Right lobe of liver (tissue), 6 donors: ENCODE data around the gene SEBOX. TPM values are rescaled to one million over a fixed set of nuclear protein-coding genes. Genes with fewer than 3 reads are reported as not detected.
A peak's percentile ranks its signal among the peaks of the same experiment; 100 is the strongest.

ENCODE experiments used
- ATAC-seq, 4 donors: fragments of 200-7000 bp; cut with Tn5 transposase; one replicate each; pipeline ENCODE4 v1.9.1; 2020; ENCODE audit warnings: mild to moderate bottlenecking in 4 of 4, moderate library complexity in 4 of 4
- DNase-seq, 3 donors: peaks; one replicate each; pipeline ENCODE4 v3.0.0-alpha.2; 2020
- H3K27ac ChIP-seq, 3 donors: fragments of 200-600 bp; one replicate each; pipeline ENCODE4 v1.8.0; 2022
- H3K27me3 ChIP-seq, 2 donors: fragments of 200-600 bp; one replicate each; pipeline ENCODE4 v1.8.0; 2022
- H3K36me3 ChIP-seq, 4 donors: fragments of 200-600 bp; sonication (generic) in 1 of 4; one replicate each; pipeline versions ENCODE4 v1.5.1 to v1.8.0; 2017 to 2022; ENCODE audit warnings: control low read depth in 1 of 4
- H3K4me1 ChIP-seq, 4 donors: fragments of 200-600 bp; sonication (generic) in 1 of 4; one replicate each; pipeline versions ENCODE4 v1.5.1 to v1.8.0; 2017 to 2022; ENCODE audit warnings: control low read depth in 1 of 4
- H3K4me3 ChIP-seq, 3 donors: fragments of 200-600 bp; one replicate each; pipeline ENCODE4 v1.8.0; 2022
- H3K9me3 ChIP-seq, 4 donors: fragments of 200-600 bp; sonication (generic) in 1 of 4; one replicate each; pipeline versions ENCODE4 v1.5.1 to v1.8.0; 2017 to 2022; ENCODE audit warnings: control low read depth in 1 of 4
- POLR2A ChIP-seq: fragments of 450-650 bp; IDR thresholded peaks from one replicate; pipeline ENCODE4 v1.6.1; 2017; ENCODE audit warnings: antibody characterized with exemption, mild to moderate bottlenecking
- WGBS: methylation state at CpG from one replicate; pipeline ENCODE4 v1.1.6; 2018; ENCODE audit warnings: low coverage, low lambda C conversion rate; ENCODE audit not compliant: insufficient coverage; ENCODE audit errors: missing lambda C conversion rate; 5-methylcytosine and 5-hydroxymethylcytosine counted together
- intact Hi-C, 2 donors: fragments of 100-400 bp; cut with DNase I; formaldehyde crosslinking; loops; one replicate each; pipeline versions ENCODE4 v1.11.2 to v1.14.1; 2022
- total RNA-seq, 6 experiments: library from RNA; depleted of rRNA in 2 of 6; stranded (reverse); fragments of >200 nt in 2 of 6; fragmentation: NEBNext Ultra II Directional in 3 of 6; extraction: Animal tissue kit (Norgen Biotek cat#: 25700) in 3 of 6; gene quantifications; one replicate each; pipeline versions ENCODE4 v1.1.0 to v1.2.4, GENCODE V29; 2016 to 2023
- TF ChIP-seq, protein P1 (sequence below), 4 donors: fragments of 200-600 bp in 3 of 4; fragments of 450-650 bp in 1 of 4; IDR thresholded peaks; one replicate each; pipeline versions ENCODE4 v1.5.1 to v1.8.0; 2016 to 2022; ENCODE audit warnings: antibody characterized with exemption in 4 of 4, mild to moderate bottlenecking in 2 of 4
- donor health status: DM: no; HTN: yes; CAD: no.
- donor health status: DM: no; HTN: no; CAD: no.
- donor health status: DM: no; HTN: no; CAD: no.
- donor health status: DM: no; HTN: yes; CAD: no.
- donor health status: DM: no; HTN: yes; CAD: no.

Gene SEBOX
- total RNA-seq, 6 experiments from 2014 or later, result not detected

DNA sequence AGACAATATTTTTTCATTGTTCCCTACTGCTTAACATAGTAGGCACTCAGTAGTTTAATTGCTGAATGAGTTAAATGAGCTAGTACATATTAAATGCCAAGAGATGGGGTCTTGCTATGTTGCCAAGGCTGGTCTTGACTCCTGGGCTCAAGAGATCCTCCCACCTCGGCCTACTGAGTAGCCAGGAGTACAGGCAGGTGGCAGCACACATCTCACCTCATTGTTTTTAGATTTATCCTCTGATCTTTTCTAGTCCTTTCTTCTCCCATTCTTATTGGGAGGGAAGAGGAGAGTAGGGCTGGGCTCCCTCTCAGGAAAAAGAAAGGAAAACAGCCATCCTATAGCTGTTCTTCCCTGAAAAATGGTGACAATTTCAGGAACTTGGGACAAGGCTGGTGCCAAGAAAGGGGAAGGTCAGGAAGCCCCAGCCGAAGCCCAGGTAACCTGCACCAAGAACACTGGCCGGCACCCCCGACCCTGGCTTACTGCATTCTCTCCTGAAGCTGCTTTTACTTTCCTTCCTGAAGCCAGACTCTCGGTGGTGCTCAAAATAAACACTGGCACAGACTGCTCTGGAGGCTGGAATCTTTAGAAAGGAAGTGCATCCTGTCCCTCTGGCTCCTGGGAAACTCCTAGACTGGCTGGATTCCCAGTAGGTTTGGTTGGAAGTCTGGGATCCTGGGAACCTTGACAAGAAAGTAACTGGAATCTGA, 26.8 kb downstream of the SEBOX start:
- intact Hi-C loops, result no loop called here
- DNase-seq (no peak), ATAC-seq (peak in 1 of 4 donors; percentile 2)
- no peaks in the 10 kb centered on the region for H3K9me3 ChIP-seq
- no peaks in the 10 kb centered on the region for H3K27me3 ChIP-seq
- peaks cover 0 to 32% (median 12%) of the 10 kb centered on the region in 4 donors for H3K4me1 ChIP-seq
- 55% methylated on average over 5 of the region's 5 CpGs for WGBS
- H3K4me3 ChIP-seq, result no peak overlapping the region
- peak; percentile 23 for TF ChIP-seq POLR2A
- TF ChIP-seq, protein P1, sequence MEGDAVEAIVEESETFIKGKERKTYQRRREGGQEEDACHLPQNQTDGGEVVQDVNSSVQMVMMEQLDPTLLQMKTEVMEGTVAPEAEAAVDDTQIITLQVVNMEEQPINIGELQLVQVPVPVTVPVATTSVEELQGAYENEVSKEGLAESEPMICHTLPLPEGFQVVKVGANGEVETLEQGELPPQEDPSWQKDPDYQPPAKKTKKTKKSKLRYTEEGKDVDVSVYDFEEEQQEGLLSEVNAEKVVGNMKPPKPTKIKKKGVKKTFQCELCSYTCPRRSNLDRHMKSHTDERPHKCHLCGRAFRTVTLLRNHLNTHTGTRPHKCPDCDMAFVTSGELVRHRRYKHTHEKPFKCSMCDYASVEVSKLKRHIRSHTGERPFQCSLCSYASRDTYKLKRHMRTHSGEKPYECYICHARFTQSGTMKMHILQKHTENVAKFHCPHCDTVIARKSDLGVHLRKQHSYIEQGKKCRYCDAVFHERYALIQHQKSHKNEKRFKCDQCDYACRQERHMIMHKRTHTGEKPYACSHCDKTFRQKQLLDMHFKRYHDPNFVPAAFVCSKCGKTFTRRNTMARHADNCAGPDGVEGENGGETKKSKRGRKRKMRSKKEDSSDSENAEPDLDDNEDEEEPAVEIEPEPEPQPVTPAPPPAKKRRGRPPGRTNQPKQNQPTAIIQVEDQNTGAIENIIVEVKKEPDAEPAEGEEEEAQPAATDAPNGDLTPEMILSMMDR (IDR thresholded peaks at IDR 0.05), result peak in 1 of 4 donors; percentile 6
- peak overlapping the region; percentile 13 to 28 (median 25) for H3K27ac ChIP-seq
- H3K36me3 ChIP-seq, result peaks cover 0 to 36% (median 16%) of the 10 kb centered on the region in 4 donors

DNA sequence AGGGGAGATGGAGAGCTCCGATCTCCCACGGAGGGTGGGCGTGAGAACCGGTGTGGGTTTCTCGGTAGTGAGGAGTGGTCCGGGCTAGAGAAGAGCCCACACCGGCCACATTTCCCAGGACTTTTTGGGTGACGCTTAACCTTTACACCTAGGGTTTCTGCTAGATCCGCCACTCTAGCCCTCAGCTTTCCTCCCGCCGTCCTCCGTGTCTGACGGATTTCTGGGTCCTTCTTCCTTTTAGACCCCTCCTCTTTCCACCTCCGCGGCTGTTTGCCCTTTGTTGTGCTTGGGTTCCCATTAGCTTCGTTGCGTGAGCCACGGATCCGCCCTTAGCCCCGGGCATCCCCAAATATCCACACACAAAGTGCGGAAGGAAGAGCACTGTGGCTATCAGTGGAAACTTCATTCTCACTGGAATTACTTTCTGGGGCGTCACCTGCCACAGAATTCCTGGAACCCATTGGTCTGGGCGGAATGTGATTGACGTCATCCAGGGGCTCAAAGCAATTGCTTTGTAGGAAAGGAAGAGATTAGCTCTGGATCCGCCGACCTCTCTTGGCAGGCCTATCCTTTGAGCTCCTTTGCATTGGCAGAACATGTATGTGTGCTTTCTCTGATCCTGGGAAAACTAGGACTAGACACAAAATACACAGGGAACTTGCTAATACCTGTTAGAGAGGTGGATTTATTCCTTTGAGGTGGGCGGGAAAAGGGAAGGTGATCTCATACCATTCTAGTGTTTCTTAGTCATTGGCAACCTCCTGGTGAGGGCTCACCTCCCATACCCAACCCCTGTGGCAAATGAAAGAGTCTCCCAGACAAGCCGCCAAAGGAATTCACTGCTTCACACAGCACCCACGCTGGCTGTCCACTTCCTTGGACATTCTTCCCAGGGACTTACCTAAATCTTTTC, 28.8 kb downstream of the SEBOX start:
- WGBS, result 4% methylated on average over 26 of the region's 29 CpGs
- Histone ChIP-seq H3K27me3 (no peaks in the 10 kb centered on the region), H3K9me3 (no peaks in the 10 kb centered on the region), H3K4me3 (peak overlapping the region; percentile 94 to 96 (median 95)), H3K27ac (peak overlapping the region; percentile 95 to 99 (median 95)), H3K36me3 (peaks cover 0 to 22% (median 9%) of the 10 kb centered on the region in 4 donors), H3K4me1 (peaks cover 0 to 34% (median 11%) of the 10 kb centered on the region in 4 donors)
- intact Hi-C loops, result no loop called here
- DNase-seq, result peak; percentile 77 to 82 (median 78)
- TF ChIP-seq, protein P1 (IDR thresholded peaks at IDR 0.05), result no peak
- TF ChIP-seq POLR2A, result peak; percentile 48
- peak; percentile 32 to 50 (median 44) for ATAC-seq

DNA sequence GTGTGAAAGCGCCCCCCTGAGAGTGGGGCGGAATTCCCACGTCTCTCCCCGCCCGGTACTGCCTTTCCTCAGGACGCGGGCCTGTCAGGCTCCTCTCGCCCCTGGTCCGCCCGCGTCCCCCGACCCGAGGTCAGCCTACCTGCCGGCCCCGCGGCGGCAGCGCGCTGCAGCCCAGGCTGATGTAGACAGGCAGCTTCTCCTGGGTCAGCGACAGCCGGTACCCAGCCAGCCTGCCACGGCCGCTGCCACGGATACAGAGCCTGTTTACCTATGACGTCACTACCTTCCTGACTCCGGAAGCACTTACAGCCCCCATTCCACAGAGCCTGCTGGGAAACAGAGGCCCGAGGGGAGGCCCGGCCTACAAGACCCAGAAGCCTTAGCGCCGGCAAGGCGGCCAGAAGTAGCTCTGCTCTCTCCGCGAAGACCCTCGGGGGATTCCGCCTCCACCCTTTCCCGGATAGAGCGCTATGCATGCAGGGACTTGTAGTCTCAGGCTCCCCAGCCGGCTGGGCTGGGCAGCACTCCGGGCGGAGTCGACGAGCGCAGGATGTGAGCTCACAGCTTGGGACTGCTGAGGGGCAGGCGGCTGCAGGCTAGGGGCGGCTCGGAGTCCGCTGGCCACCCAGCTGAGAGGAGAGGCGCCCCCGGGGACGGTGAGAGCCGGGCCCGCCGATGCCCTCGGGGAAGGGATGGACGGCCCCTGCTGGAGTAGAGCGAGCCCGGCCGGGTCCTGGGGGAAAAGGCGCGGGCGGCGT, 29.6 kb downstream of the SEBOX start, which contains the start of the genes IFT20 and TNFAIP1:
Gene IFT20 (minus strand): TSS at position 272 of the 758 bp plus-strand sequence. CDS start 3,487 bp downstream, outside the sequence.
Gene TNFAIP1 (plus strand): TSS at position 561 of the 758 bp plus-strand sequence. CDS start 3,761 bp downstream, outside the sequence.
- DNase-seq (peak; percentile 98 to 99 (median 99)), ATAC-seq (peak; percentile 88 to 97 (median 95))
- WGBS, result under 1% methylated on average over 19 of the region's 62 CpGs
- Histone ChIP-seq H3K36me3 (peaks cover 0 to 22% (median 6%) of the 10 kb centered on the region in 4 donors), H3K27ac (peak within 1 kb of the TSS; percentile 95 to 99 (median 95)), H3K9me3 (no peaks in the 10 kb centered on the region), H3K4me1 (peaks cover 0 to 34% (median 11%) of the 10 kb centered on the region in 4 donors), H3K27me3 (no peaks in the 10 kb centered on the region), H3K4me3 (peak within 1 kb of the TSS; percentile 94 to 96 (median 95))
- intact Hi-C loops, result no loop called here
- TF ChIP-seq POLR2A, result peak; percentile 96
- TF ChIP-seq, protein P1 (IDR thresholded peaks at IDR 0.05), result no peak
